AG09309 (cell line): ENCODE measurements around the gene IQCN.
A peak's percentile ranks its signal among the peaks of the same experiment; 100 is the strongest.
"Not testable (repeated sequence)": the region's sequence is repeated elsewhere in the genome, so short reads cannot be mapped to it uniquely, and the experiment has no call there.

Source experiments
- DNase-seq: peaks from one replicate; pipeline ENCODE4 v3.0.0-alpha.2; 2010; ENCODE audit warnings: low read depth
- H3K4me3 ChIP-seq: 2 replicates; pipeline ENCODE4 v1.5.1; 2011; ENCODE audit warnings: mild to moderate bottlenecking, low read depth, low read length, moderate library complexity; ENCODE audit not compliant: control insufficient read depth
- TF ChIP-seq, protein P1 (sequence below): IDR thresholded peaks from 2 replicates; pipeline ENCODE4 v1.5.1; 2011; ENCODE audit warnings: mild to moderate bottlenecking, low read depth, low read length, inconsistent platforms; ENCODE audit not compliant: insufficient read depth, control insufficient read depth; ENCODE audit errors: missing control alignments

IQCN gene

DNA sequence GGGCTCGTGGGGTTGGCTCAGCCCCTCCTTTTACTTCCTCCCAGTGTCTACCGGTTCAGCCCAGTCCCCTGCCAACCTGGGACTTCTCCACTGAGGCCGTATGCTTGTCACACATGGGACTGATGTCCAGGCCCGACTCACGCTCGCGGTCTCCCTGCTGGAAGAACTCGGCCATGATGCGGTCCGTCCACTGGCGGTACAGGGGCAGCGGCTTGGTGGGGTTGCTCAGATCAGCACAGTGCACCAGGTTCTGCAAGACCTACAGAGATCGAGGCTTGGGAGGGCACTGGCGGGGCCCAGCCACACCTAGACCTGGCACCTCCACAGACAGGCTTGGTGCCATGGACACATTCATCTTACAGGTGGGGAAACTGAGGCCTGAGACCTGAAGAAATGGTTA lies 62.6 kb downstream of the IQCN start:
- DNase-seq, result no peak
- TF ChIP-seq, protein P1, sequence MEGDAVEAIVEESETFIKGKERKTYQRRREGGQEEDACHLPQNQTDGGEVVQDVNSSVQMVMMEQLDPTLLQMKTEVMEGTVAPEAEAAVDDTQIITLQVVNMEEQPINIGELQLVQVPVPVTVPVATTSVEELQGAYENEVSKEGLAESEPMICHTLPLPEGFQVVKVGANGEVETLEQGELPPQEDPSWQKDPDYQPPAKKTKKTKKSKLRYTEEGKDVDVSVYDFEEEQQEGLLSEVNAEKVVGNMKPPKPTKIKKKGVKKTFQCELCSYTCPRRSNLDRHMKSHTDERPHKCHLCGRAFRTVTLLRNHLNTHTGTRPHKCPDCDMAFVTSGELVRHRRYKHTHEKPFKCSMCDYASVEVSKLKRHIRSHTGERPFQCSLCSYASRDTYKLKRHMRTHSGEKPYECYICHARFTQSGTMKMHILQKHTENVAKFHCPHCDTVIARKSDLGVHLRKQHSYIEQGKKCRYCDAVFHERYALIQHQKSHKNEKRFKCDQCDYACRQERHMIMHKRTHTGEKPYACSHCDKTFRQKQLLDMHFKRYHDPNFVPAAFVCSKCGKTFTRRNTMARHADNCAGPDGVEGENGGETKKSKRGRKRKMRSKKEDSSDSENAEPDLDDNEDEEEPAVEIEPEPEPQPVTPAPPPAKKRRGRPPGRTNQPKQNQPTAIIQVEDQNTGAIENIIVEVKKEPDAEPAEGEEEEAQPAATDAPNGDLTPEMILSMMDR, result no peak
- H3K4me3 ChIP-seq, result no peak overlapping the region

DNA sequence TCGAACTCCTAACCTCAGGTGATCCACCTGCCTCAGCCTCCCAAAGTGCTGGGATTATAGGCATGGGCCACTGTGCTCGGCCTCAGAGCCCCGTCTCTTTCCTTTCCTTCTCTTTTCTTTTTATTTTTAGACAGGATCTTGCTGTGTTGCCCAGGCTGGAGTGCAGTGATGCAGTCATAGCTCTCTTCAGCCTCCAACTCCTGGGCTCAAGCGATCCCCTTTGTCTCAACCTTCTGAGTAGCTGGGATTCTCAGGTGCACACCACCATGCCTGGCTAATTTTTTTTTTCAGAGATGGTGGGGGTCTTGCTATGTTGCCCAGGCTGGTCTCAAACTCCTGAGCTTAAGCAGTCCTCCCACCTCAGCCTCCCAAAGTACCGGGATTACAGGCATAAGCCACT lies 64.3 kb downstream of the IQCN start:
- not testable (repeated sequence) for H3K4me3 ChIP-seq, DNase-seq

DNA sequence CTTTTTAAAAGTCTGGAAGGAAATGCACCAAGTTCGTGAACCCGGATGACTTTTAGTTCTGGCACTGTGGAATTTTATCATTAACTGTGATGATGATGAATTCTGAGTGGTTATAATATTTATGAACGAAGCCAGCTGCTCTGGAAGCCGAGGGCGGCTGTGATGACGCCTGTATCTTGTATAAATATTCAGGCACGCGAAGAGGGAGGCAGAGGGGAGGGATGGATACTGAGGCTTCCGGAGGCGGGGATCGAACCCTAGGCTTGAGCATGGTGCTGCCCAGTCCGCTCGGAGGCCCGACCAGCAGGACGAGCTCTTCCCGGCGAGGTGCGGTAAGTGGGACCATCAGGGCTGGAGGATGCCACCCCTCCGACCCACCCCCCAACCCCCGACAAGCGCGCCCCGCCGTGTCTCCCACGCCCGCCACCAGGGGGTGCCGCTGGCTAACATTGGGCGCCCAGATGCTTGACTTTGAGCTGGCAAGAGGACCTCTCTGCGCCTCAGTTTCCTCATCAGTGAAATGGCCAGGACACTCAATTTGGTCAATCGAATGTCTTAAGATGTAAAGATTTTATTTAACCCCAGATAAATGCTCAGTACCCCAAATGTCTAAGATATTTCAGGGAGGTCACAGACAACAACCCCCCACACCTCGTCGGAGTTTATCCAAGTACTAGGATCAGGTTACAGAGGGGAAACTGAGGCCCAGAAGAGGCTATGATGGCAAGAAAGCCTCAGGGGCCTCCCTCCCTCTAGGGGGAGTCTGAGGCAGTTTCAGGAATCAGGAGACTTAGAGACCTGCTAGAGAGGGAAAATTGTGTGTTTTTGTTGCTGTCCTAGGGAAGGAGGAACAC lies 65.9 kb downstream of the IQCN start:
- DNase-seq, result peak; percentile 64
- H3K4me3 ChIP-seq, result peak overlapping the region; percentile 26
- TF ChIP-seq, protein P1, result peak; percentile 61
